MM.1S (cell line): ENCODE data around the gene MATN3.
A peak's percentile ranks its signal among the peaks of the same experiment; 100 is the strongest.

Experiments used
- DNase-seq: peaks from one replicate; pipeline ENCODE4 v3.0.0-alpha.2; 2015
- H2AFZ ChIP-seq: fragments of 300-600 bp; sonication (generic); 2 replicates; pipeline ENCODE4 v1.6.0; 2016; ENCODE audit warnings: antibody characterized with exemption, low read length
- H3F3A ChIP-seq: fragments of 300-600 bp; sonication (generic); 2 replicates; pipeline ENCODE4 v1.6.1; 2016; ENCODE audit warnings: mild to moderate bottlenecking, antibody characterized with exemption, low read length, moderate library complexity, mixed read lengths; ENCODE audit not compliant: insufficient read depth
- H3K27ac ChIP-seq: fragments of 300-600 bp; sonication (generic); 2 replicates; pipeline ENCODE4 v1.5.1; 2016; ENCODE audit warnings: mild to moderate bottlenecking, low read length
- H3K27me3 ChIP-seq: fragments of 300-600 bp; sonication (generic); replicated peaks from 2 replicates; pipeline ENCODE4 v1.6.0; 2016; ENCODE audit warnings: low read length; ENCODE audit not compliant: insufficient read depth
- H3K36me3 ChIP-seq: fragments of 300-600 bp; sonication (generic); replicated peaks from 2 replicates; pipeline ENCODE4 v1.6.1; 2016; ENCODE audit warnings: mild to moderate bottlenecking, low read length, mixed read lengths; ENCODE audit not compliant: insufficient read depth
- H3K4me1 ChIP-seq: fragments of 300-600 bp; sonication (generic); 2 replicates; pipeline ENCODE4 v1.6.1; 2016; ENCODE audit warnings: low read length, mixed read lengths
- H3K4me2 ChIP-seq: fragments of 300-600 bp; sonication (generic); 2 replicates; pipeline ENCODE4 v1.6.0; 2016; ENCODE audit warnings: low read depth, low read length
- H3K4me3 ChIP-seq: fragments of 300-600 bp; sonication (generic); 2 replicates; pipeline ENCODE4 v1.5.1; 2016; ENCODE audit warnings: low read length, mixed read lengths
- H3K79me2 ChIP-seq: fragments of 300-600 bp; sonication (generic); 2 replicates; pipeline ENCODE4 v1.6.1; 2016; ENCODE audit warnings: mixed run types, low read length, mixed read lengths
- H3K9ac ChIP-seq: fragments of 300-600 bp; sonication (generic); 2 replicates; pipeline ENCODE4 v1.6.1; 2016; ENCODE audit warnings: low read length, mixed read lengths
- H3K9me2 ChIP-seq: fragments of 300-600 bp; sonication (generic); replicated peaks from 2 replicates; pipeline ENCODE4 v1.6.1; 2016; ENCODE audit warnings: mild to moderate bottlenecking, low read length, mixed read lengths; ENCODE audit not compliant: insufficient read depth
- H3K9me3 ChIP-seq: fragments of 300-600 bp; sonication (generic); replicated peaks from 2 replicates; pipeline ENCODE4 v1.6.1; 2016; ENCODE audit warnings: mild to moderate bottlenecking, low read length, mixed read lengths; ENCODE audit not compliant: insufficient read depth
- H4K20me1 ChIP-seq: fragments of 300-600 bp; sonication (generic); 2 replicates; pipeline ENCODE4 v1.6.1; 2016; ENCODE audit warnings: mild to moderate bottlenecking, low read length, moderate library complexity, mixed read lengths; ENCODE audit not compliant: insufficient read depth
- EZH2 ChIP-seq: fragments of 300-600 bp; sonication (generic); optimal IDR thresholded peaks from 2 replicates; pipeline ENCODE3; 2017; ENCODE audit warnings: low read depth, mild to moderate bottlenecking, antibody characterized with exemption, low read length, mixed read lengths
- EZH2phosphoT487 ChIP-seq: fragments of 300-600 bp; sonication (generic); IDR thresholded peaks from 2 replicates; pipeline ENCODE4 v1.6.1; 2018; ENCODE audit warnings: antibody characterized with exemption, low read length
- TF ChIP-seq, protein P1 (sequence below): fragments of 300-600 bp; sonication (generic); IDR thresholded peaks from 2 replicates; pipeline ENCODE4 v1.5.1; 2016; ENCODE audit warnings: antibody characterized with exemption, low read length, mixed read lengths

Gene MATN3

GRCh38 chr2:19955544-19956422, 56.7 kb downstream of the MATN3 start:
- H3K9ac ChIP-seq, result no peak overlapping the region
- H3K79me2 ChIP-seq, result no peaks in the 10 kb centered on the region
- TF ChIP-seq, protein P1, sequence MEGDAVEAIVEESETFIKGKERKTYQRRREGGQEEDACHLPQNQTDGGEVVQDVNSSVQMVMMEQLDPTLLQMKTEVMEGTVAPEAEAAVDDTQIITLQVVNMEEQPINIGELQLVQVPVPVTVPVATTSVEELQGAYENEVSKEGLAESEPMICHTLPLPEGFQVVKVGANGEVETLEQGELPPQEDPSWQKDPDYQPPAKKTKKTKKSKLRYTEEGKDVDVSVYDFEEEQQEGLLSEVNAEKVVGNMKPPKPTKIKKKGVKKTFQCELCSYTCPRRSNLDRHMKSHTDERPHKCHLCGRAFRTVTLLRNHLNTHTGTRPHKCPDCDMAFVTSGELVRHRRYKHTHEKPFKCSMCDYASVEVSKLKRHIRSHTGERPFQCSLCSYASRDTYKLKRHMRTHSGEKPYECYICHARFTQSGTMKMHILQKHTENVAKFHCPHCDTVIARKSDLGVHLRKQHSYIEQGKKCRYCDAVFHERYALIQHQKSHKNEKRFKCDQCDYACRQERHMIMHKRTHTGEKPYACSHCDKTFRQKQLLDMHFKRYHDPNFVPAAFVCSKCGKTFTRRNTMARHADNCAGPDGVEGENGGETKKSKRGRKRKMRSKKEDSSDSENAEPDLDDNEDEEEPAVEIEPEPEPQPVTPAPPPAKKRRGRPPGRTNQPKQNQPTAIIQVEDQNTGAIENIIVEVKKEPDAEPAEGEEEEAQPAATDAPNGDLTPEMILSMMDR, result peak; percentile 82
- TF ChIP-seq EZH2, result no peak
- TF ChIP-seq EZH2phosphoT487, result no peak

DNA sequence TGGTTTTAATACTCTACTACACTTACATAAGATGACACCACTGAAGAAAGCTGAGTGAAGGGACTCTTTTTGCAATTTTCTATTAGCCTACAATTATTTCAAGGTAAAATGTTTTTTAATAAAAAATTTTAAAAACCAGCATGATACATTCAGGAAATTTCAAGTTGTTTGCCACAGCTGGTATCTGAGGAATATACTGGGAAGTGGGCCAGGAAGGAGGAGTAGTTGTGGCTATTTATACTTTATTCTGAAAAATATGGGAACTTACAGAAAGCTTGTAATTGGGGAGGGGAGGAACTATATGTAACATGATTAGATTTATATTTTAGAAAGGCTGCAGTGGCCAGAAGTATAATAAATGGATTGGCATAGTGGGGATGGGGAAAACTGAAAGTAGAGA, 63.4 kb downstream of the MATN3 start:
- Histone ChIP-seq H4K20me1 (no peaks in the 10 kb centered on the region), H3K36me3 (no peaks in the 10 kb centered on the region), H3F3A (no peaks in the 10 kb centered on the region), H3K4me2 (no peak overlapping the region), H3K79me2 (no peaks in the 10 kb centered on the region), H3K9ac (no peak overlapping the region), H3K9me3 (no peaks in the 10 kb centered on the region), H3K27ac (no peak overlapping the region), H2AFZ (no peak overlapping the region), H3K27me3 (no peaks in the 10 kb centered on the region), H3K4me3 (no peak overlapping the region), H3K4me1 (no peaks in the 10 kb centered on the region), H3K9me2 (no peaks in the 10 kb centered on the region)
- no peak for DNase-seq
- no peak for TF ChIP-seq EZH2
- TF ChIP-seq, protein P1, result no peak
- no peak for TF ChIP-seq EZH2phosphoT487

More at GRCh38 chr2:19955544-19956422, 56.7 kb downstream of the MATN3 start:
- no peaks in the 10 kb centered on the region for H4K20me1 ChIP-seq
- H3K4me1 ChIP-seq, result no peaks in the 10 kb centered on the region
- no peak overlapping the region for H2AFZ ChIP-seq
- H3K9me2 ChIP-seq, result no peaks in the 10 kb centered on the region
- no peaks in the 10 kb centered on the region for H3K9me3 ChIP-seq
- no peaks in the 10 kb centered on the region for H3K36me3 ChIP-seq
- peak; percentile 72 for DNase-seq
- no peaks in the 10 kb centered on the region for H3F3A ChIP-seq
- no peak overlapping the region for H3K4me2 ChIP-seq
- no peak overlapping the region for H3K4me3 ChIP-seq
- no peaks in the 10 kb centered on the region for H3K27me3 ChIP-seq
- no peak overlapping the region for H3K27ac ChIP-seq

DNA sequence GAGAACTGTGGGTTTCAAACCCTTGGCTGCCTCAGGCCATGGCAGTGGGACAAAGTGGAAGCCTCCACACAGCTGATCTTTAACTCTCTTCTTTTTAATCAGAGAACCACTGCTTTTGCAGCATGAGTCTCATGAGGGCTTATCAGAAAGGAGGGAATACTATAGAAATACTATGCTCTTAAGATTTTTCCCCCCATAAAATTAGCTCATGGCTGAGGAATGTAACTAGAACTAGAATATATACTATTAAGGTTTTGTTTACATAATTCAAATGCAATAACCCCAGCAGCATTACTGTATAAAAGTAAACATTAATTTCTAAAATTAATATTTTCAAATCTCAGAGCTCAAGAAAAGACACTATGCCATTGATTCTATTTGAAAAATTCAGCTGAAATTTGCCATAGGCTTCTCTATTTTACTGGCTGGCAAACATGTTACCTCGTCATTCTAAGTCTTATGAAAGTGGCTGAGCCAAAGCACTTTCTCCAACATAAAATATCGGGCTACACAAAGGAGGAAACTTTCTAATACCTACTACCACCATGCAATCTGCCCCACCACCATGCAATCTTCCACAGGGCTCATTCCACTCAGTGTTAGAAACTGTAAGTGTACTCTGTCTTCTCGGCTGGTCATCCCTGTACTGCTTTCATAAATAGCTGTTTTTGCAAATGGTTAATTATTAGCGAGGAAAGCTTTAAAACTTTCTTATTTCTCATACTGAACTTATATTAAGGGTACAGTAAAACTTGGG, 65.1 kb downstream of the MATN3 start:
- no peaks in the 10 kb centered on the region for H3K9me2 ChIP-seq
- no peaks in the 10 kb centered on the region for H4K20me1 ChIP-seq
- no peaks in the 10 kb centered on the region for H3K4me1 ChIP-seq
- H3K36me3 ChIP-seq, result no peaks in the 10 kb centered on the region
- H3K4me3 ChIP-seq, result no peak overlapping the region
- H3K27me3 ChIP-seq, result no peaks in the 10 kb centered on the region
- H3K4me2 ChIP-seq, result no peak overlapping the region
- no peak for DNase-seq
- H3K9ac ChIP-seq, result no peak overlapping the region
- H3K79me2 ChIP-seq, result no peaks in the 10 kb centered on the region
- no peaks in the 10 kb centered on the region for H3K9me3 ChIP-seq
- H3K27ac ChIP-seq, result no peak overlapping the region
- no peaks in the 10 kb centered on the region for H3F3A ChIP-seq
- no peak overlapping the region for H2AFZ ChIP-seq
- TF ChIP-seq, protein P1, result no peak
- no peak for TF ChIP-seq EZH2phosphoT487
- TF ChIP-seq EZH2, result no peak
